ENCODE data around the gene NAA20.

DNA sequence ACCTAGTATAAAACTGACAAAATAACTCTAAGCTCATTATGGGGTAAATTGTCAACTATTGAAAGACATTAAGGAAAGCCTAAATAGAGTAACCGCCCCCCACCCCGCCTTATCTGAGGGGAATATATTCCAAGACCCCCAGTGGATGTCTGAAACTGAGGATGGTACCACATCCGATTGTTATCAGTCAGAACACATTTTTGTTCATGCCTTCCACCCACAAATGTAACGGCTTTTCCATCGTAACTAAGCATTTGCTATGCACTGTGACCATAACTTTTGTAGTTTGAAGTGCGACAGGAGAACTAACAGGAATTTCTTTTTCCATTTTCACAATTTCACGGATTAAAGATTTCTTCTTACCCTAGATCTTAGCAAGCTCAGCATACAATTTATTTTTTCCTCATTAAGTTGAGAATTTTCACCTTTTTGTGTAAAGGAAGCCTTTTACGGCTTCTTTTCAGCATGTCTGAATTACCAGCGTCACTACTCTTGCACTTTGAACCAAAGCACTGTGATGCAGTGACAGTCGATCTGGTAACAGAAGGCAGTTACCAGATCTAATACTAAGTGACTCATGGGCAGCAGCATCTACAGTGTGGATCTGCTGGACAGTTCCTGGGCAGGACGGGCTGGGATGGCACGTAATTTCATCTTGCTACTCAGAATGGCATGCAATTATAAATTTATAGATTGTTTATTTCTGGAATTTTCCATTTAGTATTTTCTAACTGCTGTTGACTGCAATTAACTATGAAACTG is 47.0 kb downstream of the NAA20 start:
- TF ChIP-seq, protein P1, sequence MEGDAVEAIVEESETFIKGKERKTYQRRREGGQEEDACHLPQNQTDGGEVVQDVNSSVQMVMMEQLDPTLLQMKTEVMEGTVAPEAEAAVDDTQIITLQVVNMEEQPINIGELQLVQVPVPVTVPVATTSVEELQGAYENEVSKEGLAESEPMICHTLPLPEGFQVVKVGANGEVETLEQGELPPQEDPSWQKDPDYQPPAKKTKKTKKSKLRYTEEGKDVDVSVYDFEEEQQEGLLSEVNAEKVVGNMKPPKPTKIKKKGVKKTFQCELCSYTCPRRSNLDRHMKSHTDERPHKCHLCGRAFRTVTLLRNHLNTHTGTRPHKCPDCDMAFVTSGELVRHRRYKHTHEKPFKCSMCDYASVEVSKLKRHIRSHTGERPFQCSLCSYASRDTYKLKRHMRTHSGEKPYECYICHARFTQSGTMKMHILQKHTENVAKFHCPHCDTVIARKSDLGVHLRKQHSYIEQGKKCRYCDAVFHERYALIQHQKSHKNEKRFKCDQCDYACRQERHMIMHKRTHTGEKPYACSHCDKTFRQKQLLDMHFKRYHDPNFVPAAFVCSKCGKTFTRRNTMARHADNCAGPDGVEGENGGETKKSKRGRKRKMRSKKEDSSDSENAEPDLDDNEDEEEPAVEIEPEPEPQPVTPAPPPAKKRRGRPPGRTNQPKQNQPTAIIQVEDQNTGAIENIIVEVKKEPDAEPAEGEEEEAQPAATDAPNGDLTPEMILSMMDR (IDR thresholded peaks at IDR 0.05; ENCODE audit: low read depth, low read length, missing input control): no peak
- TF ChIP-seq YY1 (IDR thresholded peaks at IDR 0.05): no peak
- TF ChIP-seq, protein P2, sequence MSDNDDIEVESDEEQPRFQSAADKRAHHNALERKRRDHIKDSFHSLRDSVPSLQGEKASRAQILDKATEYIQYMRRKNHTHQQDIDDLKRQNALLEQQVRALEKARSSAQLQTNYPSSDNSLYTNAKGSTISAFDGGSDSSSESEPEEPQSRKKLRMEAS (IDR thresholded peaks at IDR 0.05): no peak

All from liver (tissue), 2 donors.